IPS DF 6.9 (cell line): ENCODE results near the gene ICAM3.

ENCODE experiments used
- DNase-seq: peaks from one replicate; pipeline ENCODE4 v3.0.0-alpha.2; 2013; ENCODE audit warnings: low read depth, low spot score
- H3K27ac ChIP-seq: one replicate; pipeline ENCODE4 v1.5.1; 2013; ENCODE audit warnings: low read length, control low read depth
- H3K27me3 ChIP-seq: 2 replicates; pipeline ENCODE4 v1.6.1; 2013; ENCODE audit warnings: mild to moderate bottlenecking, low read length; ENCODE audit not compliant: control insufficient read depth, insufficient read depth
- H3K36me3 ChIP-seq: 2 replicates; pipeline ENCODE4 v1.6.1; 2013; ENCODE audit warnings: low read length; ENCODE audit not compliant: control insufficient read depth, insufficient read depth
- H3K4me1 ChIP-seq: 2 replicates; pipeline ENCODE4 v1.6.1; 2013; ENCODE audit warnings: low read length; ENCODE audit not compliant: control insufficient read depth, insufficient read depth
- H3K4me3 ChIP-seq: 2 replicates; pipeline ENCODE4 v1.5.1; 2013; ENCODE audit warnings: mild to moderate bottlenecking, low read length
- H3K9me3 ChIP-seq: 2 replicates; pipeline ENCODE4 v1.6.1; 2013; ENCODE audit warnings: low read length, inconsistent platforms; ENCODE audit not compliant: control insufficient read depth, insufficient read depth
- WGBS: extraction: QIAGEN DNeasy Blood & Tissue Kit; methylation state at CpG from one replicate; pipeline ENCODE4 v1.1.7; 2013; ENCODE audit warnings: mixed read lengths, missing lambda C conversion rate; ENCODE audit not compliant: insufficient read length, insufficient coverage; 5-methylcytosine and 5-hydroxymethylcytosine counted together

ICAM3 gene

DNA sequence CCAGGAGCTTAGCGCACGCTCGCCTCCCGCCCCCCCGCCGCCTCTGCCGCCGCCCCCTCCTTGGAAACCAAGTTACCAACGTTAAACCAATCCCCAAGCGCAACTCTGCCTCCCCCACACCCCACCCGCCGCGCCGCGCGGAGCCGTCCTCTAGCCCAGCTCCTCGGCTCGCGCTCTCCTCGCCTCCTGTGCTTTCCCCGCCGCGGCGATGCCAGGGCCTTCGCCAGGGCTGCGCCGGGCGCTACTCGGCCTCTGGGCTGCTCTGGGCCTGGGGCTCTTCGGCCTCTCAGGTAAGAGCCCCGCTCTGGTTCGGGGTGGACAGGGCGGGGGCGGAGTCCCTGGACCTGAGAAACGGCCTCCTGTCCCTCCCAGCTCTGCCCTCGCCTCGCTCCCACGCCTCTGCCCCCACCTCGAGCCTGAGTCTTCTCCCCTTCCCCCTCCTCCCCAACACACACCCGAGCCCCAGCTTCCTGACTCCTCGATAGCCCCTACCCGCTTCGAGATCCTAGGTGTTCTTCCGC lies 49.5 kb downstream of the ICAM3 start, which contains the start of gene ICAM5:
ICAM5 (plus strand) TSS at position 117 of the 521 bp plus-strand sequence; CDS start at position 209, 92 bp downstream.
- no peaks in the 10 kb centered on the region; the same call in 1 of the 2 replicates for H3K36me3 ChIP-seq
- no peak within 1 kb of the TSS for H3K27ac ChIP-seq
- H3K4me3 ChIP-seq, result peak within 1 kb of the TSS; percentile 27; the same call in 1 of the 2 replicates
- WGBS, result no CpG with 5 or more reads among the region's 45 CpGs
- DNase-seq, result no peak
- peaks cover 54% of the 10 kb centered on the region for H3K27me3 ChIP-seq
- peaks cover 4% of the 10 kb centered on the region for H3K4me1 ChIP-seq
- H3K9me3 ChIP-seq, result no peaks in the 10 kb centered on the region

DNA sequence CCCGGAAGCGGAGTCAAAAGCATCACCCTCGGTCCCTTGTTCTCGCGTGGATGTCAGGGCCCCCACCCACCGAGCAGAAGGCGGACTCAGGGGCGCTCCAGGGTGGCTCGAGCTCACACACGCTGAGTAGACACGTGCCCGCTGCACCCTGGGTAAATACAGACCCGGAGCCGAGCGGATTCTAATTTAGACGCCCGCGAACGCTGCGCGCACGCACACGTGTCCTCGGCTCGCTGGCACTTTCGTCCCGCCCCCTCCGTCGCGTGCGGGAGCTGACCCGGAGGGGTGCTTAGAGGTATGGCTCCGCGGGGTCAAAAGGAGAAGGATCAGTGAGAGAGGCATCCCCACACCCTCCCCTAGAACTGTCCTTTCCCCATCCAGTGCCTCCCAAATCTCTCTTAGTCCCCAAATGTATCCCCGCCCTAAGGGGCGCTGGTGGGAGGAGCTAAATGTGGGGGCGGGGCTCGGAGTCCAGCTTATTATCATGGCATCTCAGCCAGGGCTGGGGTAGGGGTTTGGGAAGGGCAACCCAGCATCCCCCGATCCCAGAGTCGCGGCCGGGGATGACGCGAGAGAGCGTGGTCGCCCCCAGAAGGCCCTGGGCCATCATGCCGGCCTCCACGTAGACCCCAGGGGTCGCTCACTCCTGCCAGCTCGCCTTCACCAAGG lies 50.1 kb downstream of the ICAM3 start:
- Histone ChIP-seq H3K36me3 (no peaks in the 10 kb centered on the region; the same call in 1 of the 2 replicates), H3K4me1 (peaks cover 4% of the 10 kb centered on the region), H3K4me3 (peak overlapping the region; percentile 27; the same call in 1 of the 2 replicates), H3K27ac (no peak overlapping the region), H3K27me3 (peaks cover 50% of the 10 kb centered on the region), H3K9me3 (no peaks in the 10 kb centered on the region)
- DNase-seq, result no peak
- no CpG with 5 or more reads among the region's 50 CpGs for WGBS

GRCh38 chr19:10288662-10289166 lies 50.7 kb downstream of the ICAM3 start:
- Histone ChIP-seq H3K27ac (no peak overlapping the region), H3K36me3 (no peaks in the 10 kb centered on the region; the same call in 1 of the 2 replicates), H3K9me3 (no peaks in the 10 kb centered on the region), H3K27me3 (peaks cover 44% of the 10 kb centered on the region), H3K4me1 (peaks cover 4% of the 10 kb centered on the region), H3K4me3 (peak overlapping the region; percentile 27; the same call in 1 of the 2 replicates)
- no peak for DNase-seq
- WGBS, result no CpG with 5 or more reads among the region's 23 CpGs

- no peak for DNase-seq
- no peak within 1 kb of the TSS for H3K27ac ChIP-seq
These were observed 52.4 kb downstream of the ICAM3 start, which contains the start of gene ICAM4 for GRCh38 chr19:10286803-10287737. TSS of gene ICAM4 (plus strand) at chr19:10286955. CDS start at chr19:10287013, 58 bp downstream.

DNA sequence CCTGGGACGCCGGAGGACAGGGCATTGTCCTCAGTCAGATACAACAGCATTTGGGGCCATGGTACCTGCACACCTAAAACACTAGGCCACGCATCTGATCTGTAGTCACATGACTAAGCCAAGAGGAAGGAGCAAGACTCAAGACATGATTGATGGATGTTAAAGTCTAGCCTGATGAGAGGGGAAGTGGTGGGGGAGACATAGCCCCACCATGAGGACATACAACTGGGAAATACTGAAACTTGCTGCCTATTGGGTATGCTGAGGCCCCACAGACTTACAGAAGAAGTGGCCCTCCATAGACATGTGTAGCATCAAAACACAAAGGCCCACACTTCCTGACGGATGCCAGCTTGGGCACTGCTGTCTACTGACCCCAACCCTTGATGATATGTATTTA lies 54.0 kb downstream of the ICAM3 start:
- Histone ChIP-seq H3K4me3 (no peak overlapping the region), H3K36me3 (no peaks in the 10 kb centered on the region; the same call in 1 of the 2 replicates), H3K4me1 (peaks cover 5% of the 10 kb centered on the region), H3K9me3 (no peaks in the 10 kb centered on the region), H3K27ac (no peak overlapping the region), H3K27me3 (peaks cover 14% of the 10 kb centered on the region)
- no peak for DNase-seq
- WGBS, result no CpG with 5 or more reads among the region's 4 CpGs

More at GRCh38 chr19:10286803-10287737, 52.4 kb downstream of the ICAM3 start, which contains the start of gene ICAM4:
- H3K27me3 ChIP-seq, result peaks cover 30% of the 10 kb centered on the region
- peak within 1 kb of the TSS; percentile 42; the same call in 1 of the 2 replicates for H3K4me3 ChIP-seq
- H3K36me3 ChIP-seq, result no peaks in the 10 kb centered on the region; the same call in 1 of the 2 replicates
- no CpG with 5 or more reads among the region's 59 CpGs for WGBS
- H3K9me3 ChIP-seq, result no peaks in the 10 kb centered on the region
- H3K4me1 ChIP-seq, result peaks cover 6% of the 10 kb centered on the region

DNA sequence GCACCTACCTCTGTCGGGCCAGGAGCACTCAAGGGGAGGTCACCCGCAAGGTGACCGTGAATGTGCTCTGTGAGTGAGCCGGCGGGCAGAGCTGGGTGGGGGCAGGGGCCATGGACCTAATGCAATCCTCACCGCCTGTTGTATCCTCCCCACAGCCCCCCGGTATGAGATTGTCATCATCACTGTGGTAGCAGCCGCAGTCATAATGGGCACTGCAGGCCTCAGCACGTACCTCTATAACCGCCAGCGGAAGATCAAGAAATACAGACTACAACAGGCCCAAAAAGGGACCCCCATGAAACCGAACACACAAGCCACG lies 54.5 kb downstream of the ICAM3 start:
- Histone ChIP-seq H3K9me3 (no peaks in the 10 kb centered on the region), H3K4me1 (peaks cover 5% of the 10 kb centered on the region), H3K36me3 (no peaks in the 10 kb centered on the region; the same call in 1 of the 2 replicates), H3K4me3 (no peak overlapping the region), H3K27me3 (peaks cover 9% of the 10 kb centered on the region), H3K27ac (no peak overlapping the region)
- DNase-seq, result no peak
- whole genome bisulfite sequencing, result no CpG with 5 or more reads among the region's 13 CpGs

DNA sequence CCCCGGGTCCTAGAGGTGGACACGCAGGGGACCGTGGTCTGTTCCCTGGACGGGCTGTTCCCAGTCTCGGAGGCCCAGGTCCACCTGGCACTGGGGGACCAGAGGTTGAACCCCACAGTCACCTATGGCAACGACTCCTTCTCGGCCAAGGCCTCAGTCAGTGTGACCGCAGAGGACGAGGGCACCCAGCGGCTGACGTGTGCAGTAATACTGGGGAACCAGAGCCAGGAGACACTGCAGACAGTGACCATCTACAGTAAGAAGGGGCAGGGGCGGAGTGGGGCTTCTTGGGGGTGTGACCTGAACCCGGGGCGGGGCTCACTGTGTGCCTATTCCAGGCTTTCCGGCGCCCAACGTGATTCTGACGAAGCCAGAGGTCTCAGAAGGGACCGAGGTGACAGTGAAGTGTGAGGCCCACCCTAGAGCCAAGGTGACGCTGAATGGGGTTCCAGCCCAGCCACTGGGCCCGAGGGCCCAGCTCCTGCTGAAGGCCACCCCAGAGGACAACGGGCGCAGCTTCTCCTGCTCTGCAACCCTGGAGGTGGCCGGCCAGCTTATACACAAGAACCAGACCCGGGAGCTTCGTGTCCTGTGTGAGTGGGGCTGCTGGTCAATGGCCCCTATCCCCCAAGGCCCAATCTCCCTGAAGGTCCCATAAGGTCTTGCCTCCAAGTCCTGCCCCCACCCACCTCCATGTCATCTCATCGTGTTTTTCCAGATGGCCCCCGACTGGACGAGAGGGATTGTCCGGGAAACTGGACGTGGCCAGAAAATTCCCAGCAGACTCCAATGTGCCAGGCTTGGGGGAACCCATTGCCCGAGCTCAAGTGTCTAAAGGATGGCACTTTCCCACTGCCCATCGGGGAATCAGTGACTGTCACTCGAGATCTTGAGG lies 55.1 kb downstream of the ICAM3 start:
- WGBS, result no CpG with 5 or more reads among the region's 34 CpGs
- DNase-seq, result no peak
- Histone ChIP-seq H3K4me3 (no peak overlapping the region), H3K36me3 (no peaks in the 10 kb centered on the region; the same call in 1 of the 2 replicates), H3K4me1 (peaks cover 5% of the 10 kb centered on the region), H3K27ac (no peak overlapping the region), H3K9me3 (no peaks in the 10 kb centered on the region), H3K27me3 (peaks cover 9% of the 10 kb centered on the region)
